Mammary epithelial cell (primary cell): ENCODE results near the gene IL20RA.

Experiments
- EZH2 ChIP-seq: IDR thresholded peaks from 2 replicates; pipeline ENCODE4 v1.6.1; 2012; ENCODE audit warnings: low read length, inconsistent platforms, borderline replicate concordance
- TF ChIP-seq, protein P1 (sequence below), 2 donors: IDR thresholded peaks in 1 of 2; conservative IDR thresholded peaks in 1 of 2; 2 replicates each; pipeline ENCODE4 v1.5.1; 2011 to 2012; ENCODE audit warnings: inconsistent platforms in 2 of 2, low read length in 2 of 2, mild to moderate bottlenecking in 2 of 2, control low read depth in 1 of 2, low read depth in 1 of 2; ENCODE audit not compliant: insufficient read depth in 1 of 2; ENCODE audit errors: extremely low read depth in 1 of 2

GRCh38 chr6:137089305-137089704 is 44.5 kb upstream of the IL20RA start:
- TF ChIP-seq, protein P1, sequence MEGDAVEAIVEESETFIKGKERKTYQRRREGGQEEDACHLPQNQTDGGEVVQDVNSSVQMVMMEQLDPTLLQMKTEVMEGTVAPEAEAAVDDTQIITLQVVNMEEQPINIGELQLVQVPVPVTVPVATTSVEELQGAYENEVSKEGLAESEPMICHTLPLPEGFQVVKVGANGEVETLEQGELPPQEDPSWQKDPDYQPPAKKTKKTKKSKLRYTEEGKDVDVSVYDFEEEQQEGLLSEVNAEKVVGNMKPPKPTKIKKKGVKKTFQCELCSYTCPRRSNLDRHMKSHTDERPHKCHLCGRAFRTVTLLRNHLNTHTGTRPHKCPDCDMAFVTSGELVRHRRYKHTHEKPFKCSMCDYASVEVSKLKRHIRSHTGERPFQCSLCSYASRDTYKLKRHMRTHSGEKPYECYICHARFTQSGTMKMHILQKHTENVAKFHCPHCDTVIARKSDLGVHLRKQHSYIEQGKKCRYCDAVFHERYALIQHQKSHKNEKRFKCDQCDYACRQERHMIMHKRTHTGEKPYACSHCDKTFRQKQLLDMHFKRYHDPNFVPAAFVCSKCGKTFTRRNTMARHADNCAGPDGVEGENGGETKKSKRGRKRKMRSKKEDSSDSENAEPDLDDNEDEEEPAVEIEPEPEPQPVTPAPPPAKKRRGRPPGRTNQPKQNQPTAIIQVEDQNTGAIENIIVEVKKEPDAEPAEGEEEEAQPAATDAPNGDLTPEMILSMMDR (conservative IDR thresholded peaks at IDR 0.05 in 1 of 2, IDR thresholded peaks at IDR 0.05 in 1 of 2; ENCODE audit: extremely low read depth in 1 of 2, insufficient read depth in 1 of 2, low read depth in 1 of 2, low read length in 2 of 2) = no peak
- no peak for TF ChIP-seq EZH2
